ENCODE measurements around the gene RIN3.
A peak's percentile ranks its signal among the peaks of the same experiment; 100 is the strongest.

The RIN3 gene

DNA sequence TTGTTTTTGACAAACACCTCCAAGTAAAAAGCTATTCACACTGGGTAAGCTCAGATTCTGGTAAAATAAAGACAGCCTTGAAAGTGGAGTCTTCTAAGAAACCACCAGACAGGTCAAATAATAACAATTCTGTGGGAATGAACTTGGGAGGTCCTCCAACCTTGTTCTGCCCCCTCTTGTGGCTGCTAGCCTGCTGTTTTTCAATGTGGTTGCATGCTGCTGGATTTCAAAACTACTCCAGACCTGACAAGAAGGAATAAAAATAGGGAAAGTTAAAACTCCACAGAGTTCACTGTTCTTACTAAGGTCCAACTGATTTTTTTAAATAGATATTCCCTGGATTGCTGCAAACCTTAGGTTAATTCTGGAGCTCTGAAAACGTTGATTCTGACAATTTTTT is 32.2 kb upstream of the RIN3 start:
- DNase-seq (ENCODE audit: low read depth): peak; percentile 35
- no peak for TF ChIP-seq POLR2A (IDR thresholded peaks at IDR 0.05; ENCODE audit: extremely low read depth, insufficient read length)
- H3K4me3 ChIP-seq (ENCODE audit: low read depth, low read length): no peak overlapping the region

DNA sequence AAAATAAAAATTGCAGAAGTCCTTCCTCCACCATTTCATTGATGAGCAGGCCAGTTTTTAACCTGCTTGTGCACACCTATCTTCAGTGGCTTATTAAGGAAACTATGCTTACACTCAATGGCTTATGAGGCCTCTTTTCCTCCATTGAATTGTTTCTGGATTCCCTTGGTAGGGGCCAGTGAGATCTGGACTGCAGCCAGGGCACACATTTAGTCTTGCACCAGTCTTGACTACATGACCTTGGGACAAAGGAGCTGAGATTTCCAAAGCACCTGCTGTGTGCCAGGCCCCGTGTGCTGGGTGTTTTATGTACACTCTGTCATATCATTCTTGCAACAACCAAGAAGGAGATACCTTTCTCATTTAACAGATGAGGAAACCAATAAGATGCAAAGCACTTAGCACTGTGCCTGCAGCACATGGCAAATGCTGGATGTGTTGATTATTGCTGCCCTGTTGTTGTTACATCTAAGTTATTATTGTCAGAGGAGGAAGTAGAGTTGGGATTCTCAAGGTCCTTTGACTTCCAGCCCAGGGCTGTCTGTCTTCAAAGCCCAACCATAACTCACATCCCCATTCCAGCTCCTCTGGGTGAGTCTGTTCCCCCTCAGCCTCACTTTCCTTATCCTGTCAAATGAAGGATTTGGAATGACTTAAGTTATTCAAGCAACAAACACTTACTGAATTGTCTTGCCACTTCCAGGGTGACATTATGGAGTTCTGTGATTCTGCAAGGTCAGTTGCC is 31.6 kb upstream of the RIN3 start:
- H3K4me3 ChIP-seq (ENCODE audit: low read depth, low read length): no peak overlapping the region
- TF ChIP-seq MYC (IDR thresholded peaks at IDR 0.05; ENCODE audit: low read depth, low read length) (no peak), POLR2A (IDR thresholded peaks at IDR 0.05; ENCODE audit: extremely low read depth, insufficient read length) (no peak)
- TF ChIP-seq, protein P1, sequence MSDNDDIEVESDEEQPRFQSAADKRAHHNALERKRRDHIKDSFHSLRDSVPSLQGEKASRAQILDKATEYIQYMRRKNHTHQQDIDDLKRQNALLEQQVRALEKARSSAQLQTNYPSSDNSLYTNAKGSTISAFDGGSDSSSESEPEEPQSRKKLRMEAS (IDR thresholded peaks at IDR 0.05; ENCODE audit: low read depth, low read length): no peak
- TF ChIP-seq, protein P2, sequence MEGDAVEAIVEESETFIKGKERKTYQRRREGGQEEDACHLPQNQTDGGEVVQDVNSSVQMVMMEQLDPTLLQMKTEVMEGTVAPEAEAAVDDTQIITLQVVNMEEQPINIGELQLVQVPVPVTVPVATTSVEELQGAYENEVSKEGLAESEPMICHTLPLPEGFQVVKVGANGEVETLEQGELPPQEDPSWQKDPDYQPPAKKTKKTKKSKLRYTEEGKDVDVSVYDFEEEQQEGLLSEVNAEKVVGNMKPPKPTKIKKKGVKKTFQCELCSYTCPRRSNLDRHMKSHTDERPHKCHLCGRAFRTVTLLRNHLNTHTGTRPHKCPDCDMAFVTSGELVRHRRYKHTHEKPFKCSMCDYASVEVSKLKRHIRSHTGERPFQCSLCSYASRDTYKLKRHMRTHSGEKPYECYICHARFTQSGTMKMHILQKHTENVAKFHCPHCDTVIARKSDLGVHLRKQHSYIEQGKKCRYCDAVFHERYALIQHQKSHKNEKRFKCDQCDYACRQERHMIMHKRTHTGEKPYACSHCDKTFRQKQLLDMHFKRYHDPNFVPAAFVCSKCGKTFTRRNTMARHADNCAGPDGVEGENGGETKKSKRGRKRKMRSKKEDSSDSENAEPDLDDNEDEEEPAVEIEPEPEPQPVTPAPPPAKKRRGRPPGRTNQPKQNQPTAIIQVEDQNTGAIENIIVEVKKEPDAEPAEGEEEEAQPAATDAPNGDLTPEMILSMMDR (IDR thresholded peaks at IDR 0.05; ENCODE audit: low read depth, low read length): no peak
- DNase-seq (ENCODE audit: low read depth): no peak

DNA sequence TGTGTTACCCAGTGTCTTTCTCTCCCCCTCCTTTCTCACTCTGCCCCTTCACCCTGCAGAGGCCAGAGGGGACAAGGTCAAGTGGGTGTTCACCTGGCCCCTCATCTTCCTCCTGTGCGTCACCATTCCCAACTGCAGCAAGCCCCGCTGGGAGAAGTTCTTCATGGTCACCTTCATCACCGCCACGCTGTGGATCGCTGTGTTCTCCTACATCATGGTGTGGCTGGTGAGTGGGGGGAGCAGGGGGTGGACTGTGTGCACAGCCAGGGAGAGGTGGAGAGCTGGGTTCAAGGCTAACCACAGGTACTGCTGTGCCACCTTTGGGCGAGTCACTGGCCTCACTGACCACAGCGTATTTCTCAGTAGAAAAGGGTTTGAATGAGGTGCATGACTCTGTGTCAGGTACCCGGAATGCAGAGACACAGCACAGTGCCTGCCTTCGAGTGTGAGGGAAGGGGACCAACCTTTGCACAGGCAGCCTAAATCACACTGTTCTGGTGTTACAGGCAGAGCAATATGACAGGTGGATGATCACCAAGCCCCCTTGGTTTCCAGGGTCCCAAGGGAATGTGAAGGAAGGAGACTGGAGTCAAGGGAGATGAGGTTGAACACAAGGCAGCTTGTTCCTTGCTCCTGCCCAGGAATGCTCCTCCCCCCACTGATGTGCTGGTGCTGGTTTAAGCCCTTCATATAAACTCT is 30.8 kb upstream of the RIN3 start:
- TF ChIP-seq, protein P1 (IDR thresholded peaks at IDR 0.05; ENCODE audit: low read depth, low read length): no peak
- TF ChIP-seq POLR2A (IDR thresholded peaks at IDR 0.05; ENCODE audit: extremely low read depth, insufficient read length) (no peak), MYC (IDR thresholded peaks at IDR 0.05; ENCODE audit: low read depth, low read length) (no peak)
- TF ChIP-seq, protein P2 (IDR thresholded peaks at IDR 0.05; ENCODE audit: low read depth, low read length): no peak
- no peak for DNase-seq (ENCODE audit: low read depth)
- H3K4me3 ChIP-seq (ENCODE audit: low read depth, low read length): no peak overlapping the region

DNA sequence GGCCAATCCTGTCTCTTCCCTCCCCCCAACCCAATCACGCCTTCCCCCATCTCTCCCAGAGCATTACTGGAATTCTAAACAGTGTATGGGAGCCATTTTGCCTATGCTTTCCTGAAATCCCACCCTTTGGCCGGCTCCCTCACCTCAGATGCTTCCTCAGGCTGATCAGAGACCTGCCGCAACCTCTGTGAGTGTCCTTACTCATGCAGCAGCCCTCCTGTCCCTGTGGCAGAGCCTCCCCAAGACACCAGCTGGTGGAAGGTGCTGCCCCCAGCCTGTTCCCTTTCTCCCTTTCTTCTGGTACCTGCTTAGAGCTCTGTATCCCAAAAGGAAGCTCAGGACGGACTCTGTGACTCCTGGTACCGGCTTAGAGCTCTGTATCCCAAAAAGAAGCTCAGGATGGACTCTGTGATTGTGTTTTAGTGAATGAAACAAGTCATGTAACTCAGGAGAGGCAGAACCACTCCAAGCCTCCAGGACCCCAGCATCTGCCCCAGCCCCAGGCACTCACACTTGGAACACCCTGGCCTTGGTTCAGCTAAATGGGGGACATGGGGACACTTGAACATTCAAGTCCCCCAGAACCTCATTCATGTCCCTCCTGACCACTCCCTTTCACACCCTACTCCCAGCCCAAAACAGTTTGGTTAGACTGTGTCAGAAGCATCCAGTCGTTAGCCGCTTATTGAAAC is 29.3 kb upstream of the RIN3 start:
- no peak overlapping the region for H3K4me3 ChIP-seq (ENCODE audit: low read depth, low read length)
- no peak for DNase-seq (ENCODE audit: low read depth)
- TF ChIP-seq POLR2A (IDR thresholded peaks at IDR 0.05; ENCODE audit: extremely low read depth, insufficient read length): no peak
- TF ChIP-seq, protein P2 (IDR thresholded peaks at IDR 0.05; ENCODE audit: low read depth, low read length): no peak
- TF ChIP-seq MYC (IDR thresholded peaks at IDR 0.05; ENCODE audit: low read depth, low read length): no peak
- TF ChIP-seq, protein P1 (IDR thresholded peaks at IDR 0.05; ENCODE audit: low read depth, low read length): no peak

DNA sequence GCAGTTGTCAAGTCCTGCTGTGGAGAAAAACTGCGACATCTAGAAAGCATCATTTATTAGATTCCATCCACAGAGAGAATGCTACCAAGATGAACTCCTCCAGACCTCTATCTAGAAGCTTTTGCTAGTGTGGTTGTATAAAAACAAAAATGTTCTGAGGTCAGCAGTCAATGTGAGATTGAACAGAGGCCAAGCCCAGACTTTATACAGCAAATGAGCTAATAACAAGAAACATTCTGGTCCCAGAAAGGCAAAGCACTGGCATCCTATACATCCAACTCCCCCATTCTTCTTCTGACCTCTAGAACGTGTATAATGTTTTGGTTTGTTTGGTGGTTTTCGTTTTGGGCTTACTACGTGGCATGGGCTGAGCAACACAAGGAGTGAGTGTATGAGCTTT is 26.7 kb upstream of the RIN3 start:
- no peak for DNase-seq (ENCODE audit: low read depth)
- H3K4me3 ChIP-seq (ENCODE audit: low read depth, low read length): no peak overlapping the region
- TF ChIP-seq POLR2A (IDR thresholded peaks at IDR 0.05; ENCODE audit: extremely low read depth, insufficient read length) (no peak), MYC (IDR thresholded peaks at IDR 0.05; ENCODE audit: low read depth, low read length) (no peak)
- TF ChIP-seq, protein P1 (IDR thresholded peaks at IDR 0.05; ENCODE audit: low read depth, low read length): no peak
- TF ChIP-seq, protein P2 (IDR thresholded peaks at IDR 0.05; ENCODE audit: low read depth, low read length): no peak

Measured in NB4 (cell line).